ENCODE measurements around the gene GAST.
"Not testable (repeated sequence)": the region's sequence is repeated elsewhere in the genome, so short reads cannot be mapped to it uniquely, and the experiment has no call there.

GAST gene, protein sequence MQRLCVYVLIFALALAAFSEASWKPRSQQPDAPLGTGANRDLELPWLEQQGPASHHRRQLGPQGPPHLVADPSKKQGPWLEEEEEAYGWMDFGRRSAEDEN

DNA sequence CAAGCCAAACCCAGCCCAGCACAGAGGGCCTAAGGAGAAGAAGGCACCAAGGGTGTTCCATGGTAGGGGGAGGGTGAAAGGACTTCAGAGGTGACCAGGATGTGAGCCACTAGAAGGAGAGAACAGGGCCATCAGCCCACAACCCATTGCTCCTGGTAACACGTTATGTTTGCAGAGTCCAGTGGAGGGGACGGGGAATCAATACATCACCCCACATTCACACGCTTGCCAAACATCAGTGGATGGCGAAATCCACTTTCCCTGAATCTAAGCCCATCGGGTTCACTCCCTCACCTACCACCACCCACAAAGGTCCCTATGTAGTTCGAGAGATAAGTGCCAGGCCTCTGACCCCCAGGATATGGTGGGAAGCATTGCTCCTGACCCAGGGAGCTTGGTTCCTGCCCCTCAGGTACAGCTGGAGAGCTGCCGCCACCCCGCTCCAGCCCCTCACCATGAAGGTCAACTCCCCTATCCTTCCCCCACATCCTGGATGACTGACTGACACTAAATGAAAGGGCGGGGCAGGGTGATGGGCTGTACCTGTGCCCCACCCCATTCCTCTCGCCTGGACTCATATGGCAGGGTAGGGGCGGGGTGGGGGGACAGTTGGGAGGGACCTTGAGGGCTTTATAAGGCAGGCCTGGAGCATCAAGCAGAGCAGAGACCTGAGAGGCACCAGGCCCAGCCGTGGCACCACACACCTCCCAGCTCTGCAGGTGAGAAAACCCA, at the start of gene GAST:
Gene GAST (plus strand): TSS at position 663 of the 732 bp plus-strand sequence. CDS start 3,106 bp downstream, outside the sequence.
- no peak for DNase-seq (ENCODE audit: low read depth in 3 of 3, low spot score in 1 of 3)

DNA sequence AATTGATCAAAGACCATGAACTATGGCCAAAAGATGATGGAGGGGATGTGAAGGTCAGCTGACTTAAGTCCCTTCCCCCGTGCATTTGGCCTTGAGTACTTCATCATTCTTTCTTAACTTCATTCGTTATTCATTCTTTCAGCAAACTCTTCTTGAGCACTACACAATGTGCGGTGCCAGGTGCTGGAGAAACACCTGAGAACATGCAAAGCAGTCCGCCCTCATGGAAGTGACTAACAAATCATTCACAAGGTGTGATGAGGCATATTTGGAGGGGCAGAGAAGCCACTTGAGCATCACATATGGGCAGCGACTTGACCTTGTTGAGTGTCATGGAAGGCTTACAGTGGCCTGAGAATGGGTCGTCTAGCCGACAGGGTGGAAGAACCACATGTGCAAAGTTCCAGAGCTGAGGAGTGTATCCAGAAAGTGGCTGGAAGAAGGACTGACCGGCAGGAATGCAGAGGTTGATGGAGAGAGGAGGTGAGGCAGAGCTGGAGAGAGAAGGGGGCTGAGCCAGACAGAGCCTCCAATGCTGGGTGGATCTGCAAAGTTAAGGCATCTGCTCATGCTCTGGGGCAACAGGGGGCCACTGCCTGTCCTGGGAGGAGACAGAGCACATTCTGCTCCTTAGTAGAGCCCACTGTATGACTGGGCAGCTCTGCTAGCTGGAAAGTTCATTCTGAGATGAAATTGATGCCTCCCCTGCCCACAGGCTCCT, 48.5 kb upstream of the GAST start:
- DNase-seq (ENCODE audit: low read depth in 3 of 3, low spot score in 1 of 3) = no peak

GRCh38 chr17:41664172-41664457, 48.0 kb upstream of the GAST start:
- no peak for DNase-seq (ENCODE audit: low read depth in 3 of 3, low spot score in 1 of 3)

- no peak for DNase-seq (ENCODE audit: low read depth in 3 of 3, low spot score in 1 of 3)
Observed at GRCh38 chr17:41664587-41665565, 47.3 kb upstream of the GAST start.

GRCh38 chr17:41665566-41666236, 46.4 kb upstream of the GAST start:
- DNase-seq (ENCODE audit: low read depth in 3 of 3, low spot score in 1 of 3) = peak; percentile 67 to 92 (median 80)

DNA sequence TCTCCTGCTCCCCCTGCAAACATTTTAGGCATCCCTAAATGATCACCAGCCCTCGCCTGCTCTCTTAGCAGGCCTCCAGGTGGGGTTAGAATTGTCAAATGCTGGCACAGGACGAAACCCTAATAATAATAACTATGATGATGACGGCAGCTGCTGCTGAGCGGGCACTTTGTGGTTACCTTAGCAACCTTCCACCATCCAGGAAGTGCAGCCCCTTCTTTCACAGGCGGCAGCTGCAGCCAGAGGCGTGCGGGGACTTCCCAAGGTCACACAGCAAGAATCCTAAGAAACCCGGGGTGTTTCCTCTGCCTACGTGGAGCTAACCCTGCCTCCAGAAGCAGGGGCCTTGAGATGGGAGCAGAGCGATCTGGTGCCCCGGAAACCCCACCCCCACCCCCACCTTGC, 45.9 kb upstream of the GAST start:
- peak in 2 of 3 donors; percentile 35 to 49 for DNase-seq (ENCODE audit: low read depth in 3 of 3, low spot score in 1 of 3)

DNA sequence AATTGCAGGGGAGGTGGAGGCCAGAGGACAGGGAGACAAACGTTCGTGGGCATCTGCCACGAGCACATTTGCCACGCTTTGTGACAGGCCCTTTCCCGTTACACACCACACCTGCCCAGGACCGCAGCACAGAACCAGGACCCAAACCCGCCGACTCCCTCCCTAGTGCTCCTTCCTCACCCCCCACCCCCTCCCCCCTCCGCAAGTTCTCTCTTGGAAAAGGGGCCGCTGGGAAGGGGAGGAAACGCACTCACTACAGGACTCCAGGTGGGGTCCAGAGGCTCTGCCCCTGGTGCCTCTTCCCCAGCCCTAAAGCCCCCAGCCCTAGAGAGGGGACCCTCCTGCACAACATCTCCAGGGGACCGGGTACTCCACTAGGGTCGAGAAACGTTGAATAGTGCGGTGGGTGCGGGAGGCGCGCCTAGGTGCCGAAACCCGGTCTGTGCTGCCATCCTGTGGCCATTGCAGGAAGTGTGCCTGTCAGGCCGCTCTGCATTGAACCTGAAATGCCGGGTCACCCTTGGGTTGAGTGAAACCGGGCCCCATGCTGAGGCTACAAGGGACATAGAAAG, 45.3 kb upstream of the GAST start:
- DNase-seq (ENCODE audit: low read depth in 3 of 3, low spot score in 1 of 3) = peak; percentile 64 to 87 (median 78)

DNA sequence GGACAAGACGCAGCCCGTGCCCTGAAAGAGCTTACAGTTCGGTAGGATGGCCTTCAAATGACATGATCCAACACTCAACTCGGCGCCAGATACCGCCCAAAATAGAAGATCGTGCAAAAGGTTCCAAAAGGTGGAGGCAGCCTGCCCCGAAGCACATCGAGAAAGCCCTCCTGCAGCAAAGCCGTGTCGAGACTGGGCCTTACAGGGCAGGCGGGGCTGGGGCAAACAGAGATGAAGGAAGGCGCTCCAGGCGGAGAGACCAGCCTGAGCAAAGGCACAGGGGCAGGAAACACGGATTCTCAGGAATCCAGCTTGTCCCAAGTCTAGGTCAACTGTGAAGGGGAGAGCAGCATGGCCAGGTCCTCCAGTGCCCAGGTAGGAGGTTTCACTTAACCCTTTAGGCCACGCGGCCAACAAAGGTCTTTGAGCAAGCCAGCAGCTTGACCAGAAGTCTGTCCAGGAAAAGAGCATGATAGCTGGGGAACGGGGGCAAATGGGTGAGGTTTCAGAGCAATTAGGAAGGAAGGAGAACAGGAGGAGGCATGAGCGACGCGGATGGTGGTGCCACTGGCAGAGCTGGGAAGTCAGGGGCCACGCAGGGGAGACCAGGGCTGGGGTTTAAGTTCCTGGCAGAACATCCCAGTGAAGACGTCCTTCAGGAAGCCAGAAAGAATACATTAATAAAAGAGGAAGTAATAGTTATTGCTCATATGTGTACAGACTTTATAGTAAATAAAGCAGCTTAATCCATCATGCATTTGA, 44.7 kb upstream of the GAST start:
- DNase-seq (ENCODE audit: low read depth in 3 of 3, low spot score in 1 of 3) = no peak

DNA sequence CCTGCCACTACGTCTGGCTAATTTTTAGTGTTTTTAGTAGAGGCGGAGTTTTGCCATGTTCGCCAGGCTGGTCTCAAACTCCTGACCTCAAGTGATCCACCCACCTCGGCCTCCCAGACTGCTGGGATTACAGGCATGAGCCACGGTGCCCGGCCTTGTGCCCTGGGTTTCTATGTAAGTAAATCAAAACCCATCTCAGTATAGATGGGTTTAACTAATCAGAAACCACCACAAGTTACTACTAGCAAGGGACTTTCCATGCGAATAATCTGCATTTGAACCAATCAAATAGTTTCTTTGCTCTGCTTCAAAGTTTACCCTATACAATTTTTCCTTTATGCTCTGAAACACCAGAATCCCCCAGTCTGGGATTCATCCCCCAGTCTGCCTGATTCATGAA, 40.0 kb upstream of the GAST start:
- DNase-seq (ENCODE audit: low read depth in 3 of 3, low spot score in 1 of 3) = no peak

DNA sequence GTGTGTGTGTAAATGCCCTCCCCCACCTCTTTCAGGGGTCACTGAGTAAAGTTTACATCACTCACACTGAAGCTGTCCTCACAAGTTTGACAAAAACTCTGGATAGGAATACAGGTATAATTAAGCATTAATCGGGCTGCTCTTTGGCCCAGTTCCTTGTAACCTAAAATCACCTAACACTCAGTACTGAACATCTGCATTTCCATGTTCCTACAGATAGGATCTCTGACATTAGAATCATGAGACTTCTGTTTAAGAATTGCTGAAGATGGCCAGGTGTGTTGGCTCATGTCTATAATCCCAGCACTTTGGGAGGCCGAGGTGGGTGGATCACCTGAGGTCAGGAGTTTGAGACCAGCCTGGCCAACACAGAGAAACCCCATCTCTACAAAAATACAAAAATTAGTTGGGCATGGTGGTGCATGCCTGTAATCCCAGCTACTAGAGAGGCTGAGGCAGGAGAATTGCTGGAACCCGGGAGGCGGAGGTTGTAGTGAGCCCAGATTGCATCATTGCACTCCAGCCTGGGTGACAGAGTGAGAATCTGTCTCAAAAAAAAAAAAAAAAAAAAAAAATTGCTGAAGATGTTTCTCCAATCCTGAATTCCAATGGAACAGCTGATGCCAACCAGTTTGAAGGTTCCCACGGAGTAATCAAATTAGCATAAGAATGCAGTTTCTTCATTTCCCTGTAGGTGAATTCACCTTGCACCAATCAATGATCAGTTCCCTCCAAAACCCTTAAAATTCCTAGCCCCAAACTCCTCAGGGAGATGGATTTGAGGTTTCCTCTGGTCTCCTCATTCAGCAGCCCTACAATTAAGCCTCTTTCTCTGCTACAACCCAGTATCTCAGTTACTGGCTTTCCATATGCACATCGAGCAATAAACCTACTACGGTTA, 36.7 kb upstream of the GAST start:
- DNase-seq (ENCODE audit: low read depth in 3 of 3, low spot score in 1 of 3) = not testable (repeated sequence)

GRCh38 chr17:41676058-41676419, 36.1 kb upstream of the GAST start:
- no peak for DNase-seq (ENCODE audit: low read depth in 3 of 3, low spot score in 1 of 3)

DNA sequence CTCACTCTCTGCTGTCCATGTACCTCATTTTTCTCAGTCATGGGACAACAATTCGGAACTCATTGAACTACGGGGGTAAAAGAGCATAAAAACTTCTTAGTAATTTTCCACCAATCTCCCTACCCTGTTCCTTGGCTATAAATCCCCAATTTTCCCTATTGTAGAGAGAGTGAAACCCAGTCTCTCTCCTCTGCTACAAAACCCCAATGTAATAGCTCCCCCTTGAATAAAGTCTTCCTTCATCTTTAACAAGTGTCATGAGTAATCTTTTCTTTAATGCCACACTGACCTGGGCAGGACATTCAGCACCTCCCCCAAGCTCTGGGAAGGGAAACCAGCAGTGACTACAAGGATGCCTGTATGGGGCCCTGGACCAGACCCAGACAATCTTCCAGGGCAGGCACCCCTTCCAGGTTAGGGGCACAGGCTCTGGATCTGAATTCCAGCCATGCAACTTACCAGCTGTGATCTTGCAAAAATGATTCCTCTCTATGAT, 33.7 kb upstream of the GAST start:
- DNase-seq (ENCODE audit: low read depth in 3 of 3, low spot score in 1 of 3) = no peak

DNA sequence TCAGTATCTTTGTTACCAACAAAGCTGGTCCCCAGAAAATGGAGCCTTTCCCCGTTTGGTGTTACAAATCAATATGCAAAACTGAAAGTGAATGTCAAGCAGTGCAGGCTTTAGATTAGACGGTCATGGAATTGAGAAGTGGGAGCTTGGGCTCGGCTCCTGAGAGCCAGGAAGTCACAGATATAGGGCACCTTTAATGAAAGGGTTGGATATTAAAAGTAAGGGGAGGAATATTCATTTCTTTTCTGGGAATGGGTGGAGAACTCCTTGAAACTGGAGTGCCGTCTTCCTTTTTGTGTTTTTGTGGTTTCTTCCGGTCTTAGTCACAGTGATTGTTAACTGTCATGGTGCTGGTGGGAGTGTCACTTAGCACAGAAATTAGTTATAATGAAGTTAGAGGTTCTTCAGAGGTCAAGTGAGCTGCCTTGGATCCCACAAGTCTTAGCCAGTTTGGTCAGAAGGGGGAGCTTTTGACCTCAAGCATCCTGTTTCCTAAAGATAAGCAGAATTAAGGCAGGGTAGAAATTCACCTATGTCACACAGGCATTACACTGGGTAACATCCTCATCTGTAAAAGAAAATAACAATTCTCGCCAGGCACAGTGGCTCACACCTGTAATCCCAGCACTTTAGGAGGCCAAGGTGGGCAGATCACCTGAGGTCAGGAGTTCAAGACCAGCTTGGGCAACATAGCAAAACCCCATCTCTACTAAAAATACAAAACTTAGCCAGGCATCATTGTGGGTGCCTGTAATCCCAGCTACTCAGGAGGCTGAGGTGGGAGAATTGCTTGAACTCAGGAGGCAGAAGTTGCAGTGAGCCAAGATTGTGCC, 33.0 kb upstream of the GAST start:
- DNase-seq (ENCODE audit: low read depth in 3 of 3, low spot score in 1 of 3) = peak in 1 of 3 donors; percentile 24

GRCh38 chr17:41679740-41680425, 32.2 kb upstream of the GAST start:
- no peak for DNase-seq (ENCODE audit: low read depth in 3 of 3, low spot score in 1 of 3)

GRCh38 chr17:41680426-41681040, 31.6 kb upstream of the GAST start:
- no peak for DNase-seq (ENCODE audit: low read depth in 3 of 3, low spot score in 1 of 3)

- DNase-seq (ENCODE audit: low read depth in 3 of 3, low spot score in 1 of 3) = no peak
Observed at GRCh38 chr17:41681776-41682175, 30.4 kb upstream of the GAST start.

- DNase-seq (ENCODE audit: low read depth in 3 of 3, low spot score in 1 of 3) = no peak
Observed at GRCh38 chr17:41682631-41683030, 29.5 kb upstream of the GAST start.
